ENCODE measurements around the gene CUBN. TPM values are rescaled to one million over a fixed set of nuclear protein-coding genes. Genes with fewer than 3 reads are reported as not detected.
A peak's percentile ranks its signal among the peaks of the same experiment; 100 is the strongest.

The CUBN gene
- total RNA-seq, 1 experiment from 2014 or later, result 1.7 TPM

- no peak for DNase-seq (ENCODE audit: low read depth)
Measured at GRCh38 chr10:16952080-16952479, 177.5 kb downstream of the CUBN start.

- DNase-seq (ENCODE audit: low read depth), result peak; percentile 54
Measured at GRCh38 chr10:16950656-16951601, 178.7 kb downstream of the CUBN start.

- no peak for DNase-seq (ENCODE audit: low read depth)
Measured at GRCh38 chr10:16949816-16950215, 179.8 kb downstream of the CUBN start.

DNA sequence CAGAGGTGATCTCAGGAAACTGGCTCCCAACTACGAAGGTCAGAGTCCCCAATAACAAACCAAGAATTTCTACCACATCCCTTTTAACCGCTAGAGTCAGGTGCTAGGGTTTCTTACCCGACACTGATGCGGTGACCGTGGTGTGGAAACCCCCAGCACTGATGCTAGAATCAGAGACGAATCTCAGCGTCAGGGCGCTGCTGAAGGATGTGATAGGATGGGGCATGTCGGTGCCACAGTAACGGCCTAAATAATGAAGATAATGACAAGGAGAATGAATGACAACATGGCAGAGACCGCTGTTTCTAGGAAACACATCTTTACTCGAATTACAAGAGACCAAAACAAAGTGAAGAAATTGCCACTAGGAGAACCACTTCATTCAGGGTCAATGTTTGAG lies 181.2 kb downstream of the CUBN start:
- no peak for DNase-seq (ENCODE audit: low read depth)

DNA sequence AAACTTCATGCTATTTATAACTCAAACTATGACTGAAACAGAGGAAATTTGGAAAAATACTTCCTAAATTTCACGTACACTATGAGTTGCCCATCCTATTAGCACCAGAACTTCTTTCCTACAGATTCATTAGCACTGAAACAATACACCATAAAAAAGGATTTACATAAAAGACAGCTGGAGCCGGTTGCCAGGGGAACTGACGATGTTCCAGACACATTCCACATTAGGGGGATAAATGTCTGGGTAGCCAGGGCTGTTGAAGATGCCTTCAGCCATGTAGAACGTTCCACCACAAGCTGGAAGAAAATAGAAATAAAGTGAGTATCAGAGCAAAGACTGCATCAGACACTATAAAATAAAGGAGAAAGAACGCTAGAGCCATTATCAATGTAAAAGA lies 182.5 kb downstream of the CUBN start:
- DNase-seq (ENCODE audit: low read depth), result no peak

DNA sequence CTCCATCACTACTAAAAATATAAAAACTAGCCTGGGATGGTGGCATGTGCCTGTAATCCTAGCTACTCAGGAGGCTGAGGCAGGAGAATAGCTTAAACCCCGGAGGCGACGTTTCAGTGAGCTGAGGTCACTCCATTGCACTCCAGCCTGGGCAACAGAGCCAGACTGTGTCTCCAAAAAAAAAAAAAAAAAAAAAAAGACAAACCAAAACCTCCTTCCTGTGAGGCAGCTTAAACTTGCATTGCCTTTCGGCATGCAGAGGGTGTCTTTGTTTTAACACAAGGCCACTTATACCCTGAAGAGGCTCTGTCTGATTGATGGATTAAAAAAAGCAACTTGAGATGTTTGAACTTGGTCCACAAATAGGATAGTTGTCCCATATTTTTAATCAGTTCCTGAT lies 184.0 kb downstream of the CUBN start:
- DNase-seq (ENCODE audit: low read depth), result peak; percentile 34

DNA sequence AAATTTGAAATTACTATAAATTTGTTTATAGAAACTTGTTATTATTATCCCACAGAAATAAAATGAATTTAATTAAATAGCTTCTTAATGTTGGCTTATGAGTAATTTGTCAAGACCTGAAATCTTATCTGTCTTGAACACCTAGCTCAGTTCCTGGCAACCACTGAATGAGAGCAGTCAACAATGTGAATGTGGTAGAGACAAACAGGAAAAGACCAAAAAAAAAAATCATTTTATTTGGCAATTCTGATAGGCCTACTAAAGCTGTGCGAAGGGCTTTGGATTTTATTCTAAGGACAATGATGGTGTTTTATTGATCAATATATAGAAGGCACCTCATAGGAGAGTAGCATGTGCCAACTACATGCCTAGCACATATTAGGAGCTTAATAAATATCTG lies 184.6 kb downstream of the CUBN start:
- no peak for DNase-seq (ENCODE audit: low read depth)

DNA sequence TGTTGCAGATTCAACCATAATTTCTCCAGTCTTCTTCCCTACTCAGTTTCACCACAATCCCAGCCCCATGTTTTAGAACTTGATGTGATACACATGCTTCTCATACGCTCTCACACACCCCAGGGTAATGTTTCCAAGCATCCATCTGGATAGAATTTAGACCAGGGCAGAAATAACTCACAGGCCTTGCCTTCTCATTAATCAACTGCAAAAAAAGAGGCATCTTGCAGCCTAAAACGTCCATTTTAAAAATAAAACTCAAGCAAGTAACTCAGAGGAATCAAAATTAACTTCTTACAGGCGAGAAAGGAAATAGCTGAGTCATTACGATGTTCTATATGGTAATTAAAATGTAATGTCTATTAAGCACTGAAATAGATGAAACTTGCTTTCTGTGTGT lies 185.2 kb downstream of the CUBN start:
- DNase-seq (ENCODE audit: low read depth), result no peak

DNA sequence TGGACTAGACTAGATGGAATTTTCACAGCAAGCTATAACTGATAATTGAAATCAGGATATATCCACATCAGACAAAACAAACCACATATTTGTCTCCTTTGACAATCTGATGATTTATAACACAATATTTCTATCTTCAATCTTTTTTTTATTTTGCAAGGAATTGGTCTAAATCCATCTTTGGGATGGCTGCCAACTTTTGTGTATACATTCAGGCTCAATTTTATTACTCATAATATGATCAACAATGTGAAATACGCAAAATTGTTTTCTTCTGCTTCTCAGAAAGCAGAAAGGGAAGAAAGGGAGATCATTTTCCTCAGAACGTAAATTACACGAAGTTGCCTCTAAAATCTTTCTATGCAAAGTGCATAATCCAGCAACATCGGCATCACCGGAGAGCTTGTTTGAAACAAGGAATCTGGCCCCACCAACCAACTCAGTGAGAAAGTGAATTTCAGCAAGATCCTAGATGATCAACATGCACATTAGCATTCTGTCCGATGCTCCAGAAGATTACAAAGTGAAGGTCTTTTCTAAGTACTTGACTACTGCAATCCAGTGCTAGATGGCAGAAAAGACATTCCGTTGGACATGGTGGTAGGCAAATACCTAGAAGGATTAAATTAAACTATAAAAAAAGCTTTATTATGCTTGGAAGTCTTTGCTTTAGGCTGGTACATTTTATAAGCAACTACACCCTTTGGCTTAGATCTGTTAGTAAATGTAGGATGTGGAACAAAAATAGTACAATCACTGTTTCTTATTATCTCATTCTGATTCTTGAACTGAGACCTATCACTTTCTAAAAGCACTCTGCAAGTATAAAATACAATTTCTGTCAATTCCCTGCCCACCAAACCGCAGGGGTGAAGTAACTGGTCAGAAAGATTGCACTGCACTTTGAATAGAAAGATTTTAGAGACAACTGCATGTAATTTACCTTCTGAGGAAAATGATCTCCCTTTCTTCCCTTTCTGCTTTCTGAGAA lies 186.0 kb downstream of the CUBN start:
- no peak for DNase-seq (ENCODE audit: low read depth)

- DNase-seq (ENCODE audit: low read depth), result no peak
Measured at GRCh38 chr10:16942381-16943078, 187.1 kb downstream of the CUBN start.

- no peak for DNase-seq (ENCODE audit: low read depth)
Measured at GRCh38 chr10:16941870-16942269, 187.7 kb downstream of the CUBN start.

DNA sequence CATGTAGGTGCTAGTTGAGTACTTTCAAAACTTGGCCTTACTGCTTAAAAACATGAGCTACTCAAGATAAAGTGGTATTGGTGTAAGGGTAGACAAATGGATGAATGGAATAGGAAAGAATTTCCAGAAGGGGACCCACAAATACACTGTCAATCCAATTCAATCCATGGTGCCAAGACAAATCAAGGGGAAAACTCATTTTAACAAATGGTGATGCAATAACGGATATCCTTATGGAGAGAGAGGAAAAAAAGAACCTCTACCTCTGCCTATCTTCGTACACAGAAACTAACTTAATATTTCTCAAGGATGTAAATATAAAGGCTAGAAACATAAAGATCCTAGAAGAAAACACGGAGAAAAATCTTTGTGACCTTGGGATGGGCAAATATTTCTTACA lies 188.5 kb downstream of the CUBN start:
- DNase-seq (ENCODE audit: low read depth), result no peak

- no peak for DNase-seq (ENCODE audit: low read depth)
Measured at GRCh38 chr10:16938952-16939351, 190.7 kb downstream of the CUBN start.

DNA sequence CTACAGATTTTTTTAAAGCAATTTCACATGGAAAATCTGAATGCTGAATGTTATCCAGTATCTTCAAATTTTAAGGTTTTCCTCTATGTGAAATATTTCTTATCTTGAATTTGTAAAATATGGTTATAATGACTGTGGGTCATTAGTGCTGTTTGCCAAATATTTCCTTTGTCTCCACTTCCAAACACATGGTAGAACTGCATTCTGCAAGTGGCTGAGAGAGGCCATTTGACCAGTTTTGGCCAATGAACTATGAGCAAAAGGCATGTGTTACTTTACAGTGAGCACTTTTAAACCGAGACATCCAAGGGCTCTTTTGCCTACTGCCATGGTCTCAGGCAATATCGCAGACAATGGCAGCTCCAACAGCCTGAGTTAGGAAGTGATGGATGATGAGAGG lies 195.2 kb downstream of the CUBN start:
- no peak for DNase-seq (ENCODE audit: low read depth)

GRCh38 chr10:16933783-16934182 lies 195.8 kb downstream of the CUBN start:
- no peak for DNase-seq (ENCODE audit: low read depth)

- no peak for DNase-seq (ENCODE audit: low read depth)
Measured at GRCh38 chr10:16931930-16932329, 197.7 kb downstream of the CUBN start.

DNA sequence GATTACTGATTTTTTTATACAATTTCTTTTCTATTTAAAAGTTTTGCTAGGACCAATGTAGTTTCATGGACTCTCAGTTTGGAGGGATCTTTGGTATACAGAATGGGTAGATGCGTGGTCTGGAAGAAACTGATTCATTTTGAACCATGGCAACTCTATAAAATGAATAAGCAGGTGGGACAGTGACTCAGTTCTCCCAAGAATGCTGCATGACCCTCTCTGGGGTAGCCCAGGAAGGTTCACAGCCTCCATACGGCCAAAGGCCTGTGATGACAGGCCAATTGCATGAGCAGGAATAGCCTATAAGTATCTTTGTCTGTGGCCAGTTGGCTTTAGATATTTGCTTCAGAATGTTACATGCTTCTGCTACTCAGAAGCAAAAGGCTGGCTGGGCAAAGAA lies 199.1 kb downstream of the CUBN start:
- DNase-seq (ENCODE audit: low read depth), result no peak

GRCh38 chr10:16929069-16929468 lies 200.5 kb downstream of the CUBN start:
- no peak for DNase-seq (ENCODE audit: low read depth)

DNA sequence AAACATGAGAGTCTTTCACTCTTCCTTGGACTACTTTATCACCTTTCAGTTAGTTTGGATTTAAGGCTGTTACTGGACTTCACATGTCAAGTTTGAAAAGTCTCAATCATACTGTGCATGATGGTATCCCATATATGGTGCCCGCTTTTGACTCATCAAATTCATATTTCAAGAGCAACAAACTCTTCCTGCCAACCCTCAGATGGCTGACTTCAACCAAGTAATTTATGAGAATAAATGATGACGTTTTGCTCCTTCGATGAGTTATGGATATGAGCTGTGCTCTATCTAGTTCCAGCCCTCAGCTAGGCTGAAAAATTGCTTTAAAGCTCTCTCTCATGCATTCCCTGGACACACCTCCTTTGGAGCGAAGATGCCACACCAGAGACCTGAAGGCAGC lies 202.1 kb downstream of the CUBN start:
- DNase-seq (ENCODE audit: low read depth), result no peak

DNA sequence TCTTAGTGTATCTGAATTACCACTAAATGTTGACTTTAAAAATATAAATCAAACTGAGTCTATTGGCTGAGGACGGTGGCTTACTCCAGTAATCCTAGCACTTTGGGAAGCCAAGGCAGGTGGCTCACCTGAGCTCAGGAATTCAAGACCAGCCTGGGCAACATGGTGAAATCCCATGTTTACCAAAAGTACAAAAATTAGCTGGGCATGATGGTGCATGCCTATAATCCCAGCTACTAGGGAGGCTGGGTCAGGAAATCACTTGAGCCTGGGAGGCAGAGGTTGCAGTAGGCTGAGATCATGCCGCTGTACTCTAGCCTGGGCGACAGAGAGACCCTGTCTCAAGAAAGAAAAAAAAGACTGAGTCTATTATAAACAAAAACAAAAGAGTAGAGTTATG lies 205.9 kb downstream of the CUBN start:
- DNase-seq (ENCODE audit: low read depth), result no peak

DNA sequence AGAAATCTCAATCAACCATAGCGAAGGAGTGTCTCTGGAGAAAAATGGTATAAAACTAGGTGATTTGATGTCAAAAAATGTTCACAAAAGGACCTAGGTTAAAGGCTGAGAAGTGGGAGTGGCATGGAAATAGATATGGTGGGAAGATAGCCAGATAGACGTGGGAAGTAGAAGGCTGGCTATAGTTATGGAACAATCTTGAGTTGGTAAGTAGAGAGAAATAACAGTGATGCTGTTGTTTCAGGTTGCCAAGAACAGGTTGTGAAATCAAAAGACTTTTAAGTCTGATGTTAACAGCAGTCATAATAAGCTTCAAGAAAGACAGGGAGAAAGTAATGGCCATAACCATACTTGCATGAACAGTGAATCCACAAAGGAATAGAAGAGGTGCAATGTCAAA lies 206.3 kb downstream of the CUBN start:
- no peak for DNase-seq (ENCODE audit: low read depth)

Measured in Daoy (cell line).